8988T (cell line): ENCODE measurements around the gene SUPT20HL1.
"Not testable (repeated sequence)": the region's sequence is repeated elsewhere in the genome, so short reads cannot be mapped to it uniquely, and the experiment has no call there.

Experiments
- DNase-seq: peaks from one replicate; pipeline ENCODE4 v3.0.0; 2011

The SUPT20HL1 gene

DNA sequence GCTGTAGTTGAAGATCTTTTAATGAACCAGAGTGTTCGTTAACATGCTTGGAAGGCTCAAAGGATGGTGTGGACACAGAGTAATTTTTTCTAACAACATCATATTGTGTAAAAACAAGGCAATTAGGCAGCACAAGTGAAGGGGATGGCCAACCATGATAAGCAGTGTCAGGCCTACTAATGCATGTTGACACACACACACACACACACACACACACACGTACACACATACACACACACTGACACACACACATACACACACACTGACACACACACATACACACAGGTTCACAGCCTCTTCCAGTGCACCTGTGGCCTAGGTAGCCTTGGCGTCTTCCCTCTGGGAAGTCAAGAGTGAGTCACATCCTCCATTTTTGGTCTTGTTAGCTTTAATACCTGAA, at the start of gene SUPT20HL1:
Gene SUPT20HL1 (plus strand): TSS at position 368 of the 400 bp plus-strand sequence. CDS start 2,122 bp downstream, outside the sequence.
- DNase-seq = no peak

DNA sequence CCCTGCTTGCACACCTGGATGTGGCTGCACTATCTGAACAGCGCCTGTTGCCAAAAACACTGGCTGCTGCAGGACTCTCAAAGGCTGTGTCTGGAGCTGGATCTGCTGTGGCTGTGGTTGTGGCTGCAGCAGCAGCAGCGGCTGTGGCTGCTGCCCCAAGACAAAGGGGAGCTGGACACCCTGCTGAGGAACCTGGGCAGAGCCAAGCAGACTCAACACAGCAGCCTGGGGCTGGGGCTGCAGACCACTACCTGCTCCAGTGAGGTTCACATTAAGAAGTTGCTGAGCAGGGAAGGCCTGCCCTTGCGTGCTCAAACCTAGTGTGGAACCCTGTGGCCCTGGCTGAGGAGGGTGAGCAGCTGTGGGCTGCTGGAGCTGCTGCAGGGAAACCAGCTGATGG, 49.5 kb upstream of the SUPT20HL1 start:
- not testable (repeated sequence) for DNase-seq

DNA sequence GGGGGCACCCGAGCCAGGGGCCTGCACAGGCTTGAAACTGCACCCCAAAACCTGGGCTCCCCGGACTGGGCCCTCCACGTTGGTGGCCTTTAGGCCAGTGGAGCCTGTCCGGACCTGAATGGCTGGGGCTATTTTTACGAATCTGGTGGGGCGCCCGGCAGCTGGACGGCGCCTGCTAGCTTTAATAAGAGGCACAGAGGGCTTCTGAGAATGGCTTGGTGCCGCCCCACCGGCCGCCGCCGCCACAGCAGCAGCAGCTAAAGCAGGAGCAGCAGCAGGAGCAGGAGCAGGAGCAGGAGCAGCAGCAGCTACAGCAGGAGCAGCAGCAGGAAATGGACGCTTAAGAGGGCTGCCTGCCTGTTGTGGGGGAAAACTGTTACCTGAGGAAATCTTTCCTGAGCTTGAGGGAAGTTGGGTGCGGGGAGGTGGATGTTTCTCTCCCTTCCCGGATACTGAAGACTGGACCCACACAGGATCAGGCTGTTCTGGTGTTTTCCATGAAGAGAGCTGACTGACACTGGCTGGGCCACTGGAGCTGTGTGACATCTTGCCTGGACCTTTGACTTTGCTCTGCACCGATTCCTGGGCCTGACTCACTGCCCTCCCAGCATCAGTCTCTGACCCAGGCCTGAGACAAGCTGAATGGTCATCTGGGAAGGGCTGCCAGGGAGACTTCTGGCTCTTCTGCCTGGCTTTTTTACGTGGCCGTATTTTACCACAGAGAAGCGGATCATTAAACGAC, 48.8 kb upstream of the SUPT20HL1 start:
- not testable (repeated sequence) for DNase-seq

DNA sequence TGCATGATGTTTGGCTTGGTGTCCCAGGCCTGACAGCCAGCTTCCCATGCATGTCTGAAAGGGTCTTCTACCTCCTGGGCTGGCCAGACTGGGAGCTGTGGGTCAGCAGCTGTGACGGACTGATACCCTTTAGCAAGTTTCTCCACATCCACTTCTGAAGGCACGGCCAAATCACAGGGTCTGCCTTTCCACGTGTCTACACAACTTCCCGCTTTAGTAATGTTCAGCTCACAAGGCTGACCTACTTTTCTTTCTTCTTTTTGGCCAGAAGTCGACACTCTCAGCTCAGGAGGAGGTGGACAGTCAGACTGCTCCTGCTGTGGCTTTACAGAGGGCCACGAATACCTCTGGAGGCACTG, 48.2 kb upstream of the SUPT20HL1 start:
- not testable (repeated sequence) for DNase-seq

DNA sequence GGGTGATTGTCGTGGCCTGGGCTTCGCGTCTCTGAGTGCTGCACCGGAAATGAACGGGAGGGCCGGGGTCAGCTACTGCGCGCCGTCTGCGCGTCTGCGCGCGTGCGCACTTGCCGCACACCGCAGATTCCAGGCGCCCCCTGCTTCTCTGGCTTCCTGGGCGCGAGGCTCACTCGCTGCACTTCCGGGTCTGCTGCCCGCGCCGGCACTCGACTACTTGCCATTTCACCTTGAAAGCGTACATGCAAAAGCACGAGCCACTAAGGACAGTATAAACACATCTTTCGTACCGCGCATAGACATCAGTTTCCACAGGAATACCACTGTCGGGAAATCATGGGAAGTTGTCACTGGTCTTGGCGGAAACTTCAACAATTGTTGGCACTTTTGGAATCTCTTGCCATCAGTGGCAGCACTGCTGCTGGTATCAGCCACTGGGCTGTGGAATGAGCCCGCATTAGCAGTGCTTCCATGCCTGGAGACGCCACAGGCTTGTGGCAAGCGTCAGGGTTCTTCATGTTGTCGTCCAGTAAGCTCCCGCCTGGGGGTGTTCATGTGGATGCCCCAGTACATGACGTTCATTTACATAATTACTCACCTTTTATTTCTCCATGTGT, 46.3 kb upstream of the SUPT20HL1 start, which contains the start of gene SUPT20HL2:
Gene SUPT20HL2 (minus strand): TSS at position 51 of the 617 bp plus-strand sequence. CDS start 754 bp downstream, outside the sequence.
- no peak for DNase-seq

DNA sequence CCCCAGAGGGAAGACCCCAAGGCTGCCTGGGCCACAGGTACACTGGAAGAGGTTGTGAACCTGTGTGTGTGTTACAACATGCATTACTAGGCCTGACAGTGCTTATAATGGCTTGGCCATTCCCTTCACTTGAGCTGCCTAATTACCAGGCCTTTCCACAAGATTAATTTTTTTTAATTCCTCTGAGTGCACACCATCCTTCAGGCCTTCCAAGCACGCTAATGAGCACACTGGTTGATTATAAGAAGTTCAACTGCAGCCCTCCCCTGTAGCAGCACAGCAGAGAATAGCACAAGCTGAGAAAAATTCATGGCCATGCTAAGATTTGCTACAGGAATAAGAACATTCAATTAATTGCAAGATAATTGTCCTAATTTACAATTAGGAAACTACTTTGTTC, 44.3 kb upstream of the SUPT20HL1 start:
- DNase-seq = no peak

DNA sequence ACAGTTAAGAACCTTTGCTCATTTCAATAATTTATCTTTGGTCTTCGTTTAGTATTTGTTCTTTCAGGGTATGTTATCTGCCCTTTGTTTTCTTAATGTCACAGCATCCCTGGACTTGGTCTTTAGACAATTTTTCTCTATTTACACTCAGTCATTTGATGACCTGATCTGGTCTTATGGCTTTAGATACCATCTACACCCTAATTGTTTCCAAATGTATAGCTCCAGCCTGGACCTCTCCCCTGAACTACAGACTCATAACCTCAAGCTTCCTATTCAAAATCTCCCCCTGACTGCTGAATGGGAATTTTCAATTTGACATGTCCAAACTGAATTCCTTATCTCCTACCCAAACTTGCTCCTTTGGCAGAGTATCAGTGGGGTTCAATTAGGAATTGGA, 42.9 kb upstream of the SUPT20HL1 start:
- DNase-seq = no peak

DNA sequence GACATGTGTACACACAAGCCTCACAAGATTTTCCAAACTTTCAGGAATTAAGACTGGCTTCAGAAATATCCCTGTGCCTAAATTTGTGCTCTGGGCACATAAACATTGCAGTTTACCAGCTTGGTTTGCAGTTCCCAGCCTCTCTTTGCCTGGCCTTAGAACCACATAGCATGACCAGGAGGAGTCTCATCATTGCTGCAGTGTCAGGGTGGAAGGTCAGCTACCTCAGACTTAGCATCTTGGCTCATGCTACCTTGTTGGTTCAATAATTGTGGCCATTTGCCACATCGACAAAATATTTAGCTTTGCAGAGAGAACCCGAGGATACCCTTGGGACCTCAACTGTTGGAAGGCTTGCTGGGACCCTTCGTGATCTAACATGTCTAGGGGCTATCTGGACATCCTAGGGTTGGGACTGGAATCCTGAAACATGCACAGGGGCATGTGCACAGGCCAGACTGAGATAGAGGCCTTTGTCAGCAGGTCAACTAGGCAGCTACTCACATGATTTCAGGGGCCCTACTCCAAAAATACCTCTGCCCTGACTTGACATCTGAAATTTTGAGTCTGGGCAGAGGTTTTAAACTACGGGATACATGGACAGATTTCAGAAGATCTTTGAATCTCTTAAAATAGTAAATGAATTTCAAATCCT, 38.6 kb upstream of the SUPT20HL1 start:
- no peak for DNase-seq

DNA sequence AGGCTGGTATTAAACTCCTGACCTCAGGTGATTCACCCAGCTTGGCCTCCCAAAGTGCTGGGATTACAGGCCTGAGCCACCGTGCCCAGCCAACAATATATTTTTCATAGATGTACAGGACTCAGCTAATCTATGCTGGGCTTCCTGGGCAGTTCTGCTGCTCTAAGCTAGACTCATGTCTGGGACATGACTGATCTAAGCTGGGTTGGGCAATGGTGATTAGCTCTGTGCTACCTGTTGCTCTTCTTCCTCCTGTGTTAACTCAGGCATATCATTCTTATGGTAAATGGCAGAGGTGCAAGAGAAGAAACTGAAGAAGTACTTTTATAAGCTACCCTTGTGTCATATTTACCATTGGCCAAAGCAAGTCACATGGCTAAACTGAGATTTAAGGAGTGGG, 35.2 kb upstream of the SUPT20HL1 start:
- DNase-seq = no peak

DNA sequence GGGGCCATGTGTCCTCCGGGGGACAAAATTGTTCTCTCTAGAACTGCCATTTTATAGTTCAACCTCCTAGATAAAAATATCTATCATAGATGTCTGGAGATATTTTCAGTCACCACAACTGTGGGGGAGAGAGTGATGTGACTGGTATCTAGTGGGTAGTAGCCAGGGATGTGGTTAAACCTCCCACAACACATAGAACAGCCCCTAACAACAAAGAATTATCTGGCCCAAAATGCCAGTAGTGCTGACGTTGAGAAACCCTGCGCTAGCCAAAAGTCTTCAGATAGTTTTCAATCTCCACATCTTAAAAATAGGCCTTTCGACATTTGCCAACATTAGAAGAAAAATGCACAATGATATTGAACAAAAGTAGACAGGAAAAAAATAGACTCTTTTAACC, 27.6 kb upstream of the SUPT20HL1 start:
- no peak for DNase-seq

DNA sequence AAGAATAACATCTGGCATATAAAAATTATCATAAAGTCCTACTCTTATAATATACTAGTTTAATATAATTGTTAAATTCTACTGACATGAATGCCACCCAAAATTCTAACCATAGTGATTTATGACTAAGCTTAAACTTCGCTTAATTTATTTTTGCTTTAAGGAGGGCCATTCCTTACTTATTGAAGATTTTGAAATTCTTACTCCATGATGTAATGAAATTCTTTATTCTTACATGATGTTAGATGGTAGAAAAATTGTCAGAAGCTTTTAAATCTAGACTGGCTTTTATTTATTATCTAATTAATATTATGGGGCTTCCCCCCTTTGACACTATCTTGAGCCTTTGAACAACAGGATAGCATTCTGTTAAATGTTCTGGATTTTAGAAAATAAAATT, 27.1 kb upstream of the SUPT20HL1 start:
- no peak for DNase-seq

DNA sequence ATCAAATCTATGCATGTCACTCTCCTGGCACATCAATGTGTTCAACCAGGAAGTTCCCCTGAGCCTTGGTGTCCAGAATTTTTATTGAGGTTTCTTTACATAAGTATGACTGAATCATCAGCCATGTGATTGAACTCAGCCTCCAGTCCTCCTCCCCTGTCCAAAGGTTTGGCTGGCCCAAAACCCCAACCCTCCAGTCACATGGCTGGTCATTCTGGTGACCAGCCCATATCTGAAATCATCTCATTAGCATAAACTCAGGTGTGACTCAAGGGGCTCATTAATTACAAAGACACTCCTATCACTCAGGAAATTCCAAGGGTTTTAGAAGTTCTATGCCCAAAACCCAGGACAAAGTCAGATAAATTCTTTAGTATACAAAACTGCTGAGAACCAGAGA, 26.0 kb upstream of the SUPT20HL1 start:
- DNase-seq = no peak

DNA sequence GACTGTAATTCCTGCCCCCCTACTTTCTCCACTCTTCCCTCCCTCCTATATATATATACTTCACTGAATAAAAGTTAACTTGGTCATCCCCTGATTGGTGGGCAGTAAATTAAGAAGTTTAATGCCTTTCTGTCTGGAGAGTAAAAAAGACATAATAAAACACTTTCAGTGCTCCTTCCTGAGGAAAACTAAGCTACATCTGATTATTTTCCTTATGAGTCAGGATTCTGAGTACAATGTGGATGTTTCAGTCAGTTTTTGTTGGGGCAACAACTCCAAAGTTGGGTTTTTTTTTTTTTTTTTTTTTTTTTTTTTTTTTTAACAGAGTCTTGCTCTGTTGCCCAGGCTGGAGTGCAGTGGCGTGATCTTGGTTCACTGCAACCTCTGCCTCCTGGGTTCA, 24.6 kb upstream of the SUPT20HL1 start:
- DNase-seq = no peak

DNA sequence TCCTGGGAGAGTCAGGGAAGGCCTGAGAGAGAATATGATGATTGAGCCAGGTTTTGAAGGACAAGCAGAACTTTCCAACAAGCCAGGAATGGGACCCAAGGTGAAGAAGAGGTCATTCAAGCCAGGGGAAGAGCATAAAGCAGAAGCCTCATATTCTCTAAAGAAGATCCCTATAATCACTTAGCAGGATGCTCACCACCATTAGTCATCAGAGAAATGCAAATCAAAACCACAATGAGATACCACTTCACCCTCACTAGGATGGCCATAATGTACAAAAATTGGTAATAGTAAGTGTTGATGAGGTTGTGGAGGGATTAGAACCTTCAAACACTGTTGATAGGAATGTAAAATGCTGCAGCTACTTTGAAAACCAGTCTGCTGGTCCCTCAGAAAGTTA, 20.5 kb upstream of the SUPT20HL1 start:
- DNase-seq = no peak

DNA sequence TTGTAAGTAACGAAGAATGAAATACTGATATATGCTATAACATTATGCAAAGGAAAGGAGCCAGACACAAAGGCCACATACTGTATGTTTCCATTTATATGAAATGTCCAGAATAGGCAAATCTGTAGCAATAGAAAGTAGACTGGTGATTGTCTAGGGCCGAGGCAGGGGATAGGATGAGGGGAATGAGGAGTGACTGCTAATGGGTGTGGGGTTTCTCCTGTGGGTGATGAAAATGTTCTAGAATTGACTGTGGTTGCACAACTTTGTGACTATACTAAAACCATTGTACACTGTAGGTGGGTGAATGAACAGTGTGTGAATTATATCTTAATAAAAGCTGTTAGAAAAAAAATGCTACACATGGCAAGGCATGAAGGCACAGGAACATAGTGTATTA, 19.9 kb upstream of the SUPT20HL1 start:
- no peak for DNase-seq

DNA sequence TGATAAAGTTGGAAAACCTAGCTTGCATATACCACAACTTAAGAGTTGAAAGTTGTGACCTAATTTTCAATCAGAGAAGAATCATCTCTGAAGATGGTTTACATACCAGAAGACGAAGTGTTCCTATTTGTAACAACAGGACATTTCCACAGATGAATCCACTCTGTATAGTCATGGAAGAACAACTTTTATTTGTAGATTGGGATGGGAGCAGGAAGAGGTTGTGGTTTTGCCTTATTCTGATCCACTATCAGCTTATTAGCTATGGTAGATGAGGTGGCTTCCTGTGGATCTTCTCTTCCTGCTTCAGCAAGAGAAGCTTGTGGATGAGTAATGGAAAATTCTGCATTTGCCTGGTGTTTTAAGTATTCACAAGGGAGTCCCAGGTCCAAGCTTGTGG, 18.6 kb upstream of the SUPT20HL1 start:
- DNase-seq = no peak

DNA sequence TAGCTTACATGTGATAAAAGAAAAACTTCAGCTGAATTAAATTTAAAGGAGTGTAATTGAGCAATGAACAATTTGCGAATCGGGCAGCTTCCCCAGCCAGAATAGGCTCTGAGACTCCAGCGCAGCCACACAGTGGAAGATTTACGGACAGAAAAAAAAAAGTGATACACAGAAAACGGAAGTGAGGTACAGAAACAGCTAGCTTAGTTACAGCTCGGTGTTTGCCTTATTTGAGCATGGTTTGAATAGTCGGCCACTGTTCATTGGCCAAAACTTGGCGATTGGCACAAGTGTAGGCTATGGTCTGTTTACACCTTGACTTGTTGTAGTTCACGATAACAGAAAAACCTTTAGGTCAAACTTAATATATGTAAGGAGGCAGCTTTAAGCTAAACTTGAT, 16.7 kb upstream of the SUPT20HL1 start:
- no peak for DNase-seq

DNA sequence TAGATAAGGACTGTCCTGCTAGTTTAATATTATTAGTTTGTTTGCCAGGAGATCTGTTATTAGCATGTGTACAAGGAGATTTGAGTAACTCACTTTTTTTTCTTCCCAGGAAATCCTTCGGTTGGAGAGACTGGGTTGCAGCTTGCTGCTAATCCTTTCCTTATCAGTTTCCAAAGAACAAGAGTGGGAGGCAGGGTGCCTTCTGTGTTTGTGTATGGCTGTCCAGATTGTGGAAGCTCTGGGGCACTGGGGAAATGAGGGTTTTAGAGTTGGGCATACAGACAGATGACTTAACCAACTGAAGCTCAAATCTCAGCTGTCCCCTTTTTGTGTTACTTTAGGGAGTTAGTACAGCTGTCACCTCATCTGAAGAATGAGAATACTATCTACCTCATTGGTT, 12.6 kb upstream of the SUPT20HL1 start:
- DNase-seq = no peak

DNA sequence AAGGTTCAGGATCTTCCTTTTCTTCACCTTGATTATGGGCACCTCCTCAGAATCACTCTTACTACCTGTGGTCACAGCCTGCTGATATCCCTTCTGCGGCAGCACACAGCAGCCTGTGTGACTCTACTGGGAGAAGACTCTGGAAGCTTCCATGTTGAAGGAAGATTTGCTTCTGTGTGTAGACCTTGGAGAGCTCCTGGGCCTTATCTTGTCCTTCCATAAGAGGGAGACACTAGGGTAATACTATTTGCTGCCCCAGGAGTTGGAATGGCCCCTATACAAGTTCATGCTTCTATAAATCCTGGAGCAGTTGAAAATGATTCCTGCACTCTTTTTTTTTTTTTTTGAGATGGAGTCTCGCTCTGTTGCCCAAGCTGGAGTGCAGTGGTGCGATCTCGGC, 10.2 kb upstream of the SUPT20HL1 start:
- no peak for DNase-seq

DNA sequence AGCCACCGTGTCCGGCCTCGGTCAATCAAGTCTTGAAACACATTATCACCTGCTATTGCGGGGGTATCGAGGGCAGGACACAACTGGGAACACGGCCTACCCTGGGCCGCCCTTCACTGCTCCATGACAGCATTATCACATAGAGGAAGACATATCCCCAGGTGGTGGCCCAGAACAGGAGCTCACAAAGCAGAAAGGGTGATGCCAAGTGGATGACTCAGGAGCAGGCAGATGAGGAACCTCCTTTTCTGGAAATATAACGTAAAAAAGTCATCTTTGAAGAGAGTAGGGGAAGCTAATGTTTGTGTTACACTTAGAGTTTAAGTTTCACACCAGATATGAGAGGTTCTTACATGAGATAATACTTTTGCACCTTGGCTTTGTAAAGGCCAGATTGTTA, 5.3 kb upstream of the SUPT20HL1 start:
- no peak for DNase-seq

DNA sequence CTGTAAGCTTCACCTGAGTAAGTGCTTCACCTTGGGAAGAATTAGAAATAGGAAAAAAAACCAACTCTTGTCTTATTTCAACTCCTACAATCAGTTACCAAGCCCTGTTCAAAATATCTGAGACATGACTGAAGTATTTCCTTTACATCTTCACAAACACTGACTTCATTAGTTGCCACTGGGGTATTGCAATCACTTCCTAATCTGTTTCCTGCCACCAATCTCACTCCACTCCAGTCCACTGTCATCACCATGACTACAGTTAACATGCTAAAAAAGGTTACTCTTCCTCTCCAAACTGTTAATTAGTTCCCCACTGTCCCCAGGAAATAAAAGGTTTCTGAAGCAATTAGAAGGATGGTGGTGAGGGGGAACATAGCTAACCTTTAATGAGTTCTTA, 3.3 kb upstream of the SUPT20HL1 start:
- no peak for DNase-seq

DNA sequence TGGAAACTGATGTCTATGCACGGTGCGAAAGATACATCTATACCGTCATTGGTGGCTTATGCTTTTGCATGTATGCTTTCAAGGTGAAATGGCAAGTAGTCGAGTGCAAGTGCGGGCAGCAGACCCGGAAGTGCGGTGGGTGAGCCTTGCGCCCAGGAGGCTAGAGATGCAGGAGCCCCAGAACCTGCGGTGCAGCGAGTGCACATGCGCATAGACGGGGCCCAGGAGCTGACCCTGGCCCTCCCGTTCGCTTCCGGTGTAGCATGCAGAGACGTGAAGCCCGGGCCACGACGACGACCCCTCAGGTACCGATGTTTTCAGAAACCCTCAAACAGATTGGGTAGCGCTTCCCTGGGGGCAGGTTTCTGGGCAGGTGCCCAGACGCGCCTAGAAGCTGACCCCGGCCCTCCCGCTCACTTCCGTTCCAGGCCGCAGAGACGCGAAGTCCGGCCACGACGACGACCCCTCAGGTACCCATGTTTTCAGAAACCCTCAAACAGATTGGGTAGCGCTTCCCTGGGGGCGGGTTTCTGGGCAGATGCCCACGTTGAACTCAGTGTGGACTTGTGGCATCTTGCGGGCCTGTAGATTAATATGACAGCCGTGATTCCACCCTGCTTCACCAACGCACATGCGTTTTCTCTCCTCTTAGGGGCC, 1.8 kb downstream of the SUPT20HL1 start:
- DNase-seq = not testable (repeated sequence)

DNA sequence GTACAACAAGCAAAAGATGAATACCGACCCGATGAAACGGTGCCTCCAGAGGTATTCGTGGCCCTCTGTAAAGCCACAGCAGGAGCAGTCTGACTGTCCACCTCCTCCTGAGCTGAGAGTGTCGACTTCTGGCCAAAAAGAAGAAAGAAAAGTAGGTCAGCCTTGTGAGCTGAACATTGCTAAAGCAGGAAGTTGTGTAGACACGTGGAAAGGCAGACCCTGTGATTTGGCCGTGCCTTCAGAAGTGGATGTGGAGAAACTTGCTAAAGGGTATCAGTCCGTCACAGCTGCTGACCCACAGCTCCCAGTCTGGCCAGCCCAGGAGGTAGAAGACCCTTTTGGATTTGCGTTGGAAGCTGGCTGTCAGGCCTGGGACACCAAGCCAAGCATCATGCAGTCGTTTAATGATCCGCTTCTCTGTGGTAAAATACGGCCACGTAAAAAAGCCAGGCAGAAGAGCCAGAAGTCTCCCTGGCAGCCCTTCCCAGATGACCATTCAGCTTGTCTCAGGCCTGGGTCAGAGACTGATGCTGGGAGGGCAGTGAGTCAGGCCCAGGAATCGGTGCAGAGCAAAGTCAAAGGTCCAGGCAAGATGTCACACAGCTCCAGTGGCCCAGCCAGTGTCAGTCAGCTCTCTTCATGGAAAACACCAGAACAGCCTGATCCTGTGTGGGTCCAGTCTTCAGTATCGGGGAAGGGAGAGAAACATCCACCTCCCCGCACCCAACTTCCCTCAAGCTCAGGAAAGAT, 3.2 kb downstream of the SUPT20HL1 start:
- not testable (repeated sequence) for DNase-seq
